K562 (cell line): Measurements from ENCODE around the gene IFIT5. TPM values are rescaled to one million over a fixed set of nuclear protein-coding genes. Genes with fewer than 3 reads are reported as not detected.

Source experiments
- ATF7 ChIP-seq: fragments of 450-650 bp; IDR thresholded peaks from 2 replicates; pipeline ENCODE4 v1.7.1; 2014; ENCODE audit warnings: mild to moderate bottlenecking, moderate library complexity
- BACH1 ChIP-seq: fragments of 200-800 bp; sonication (Bioruptor generic); IDR thresholded peaks from 2 replicates; pipeline ENCODE4 v1.6.1; 2016; ENCODE audit warnings: missing genetic modification characterization, missing compliant biosample characterization
- BDP1 ChIP-seq: IDR thresholded peaks from 3 replicates; pipeline ENCODE4 v1.6.1; 2011; ENCODE audit not compliant: insufficient read length, insufficient read depth
- C11orf30 ChIP-seq: fragments of 450-650 bp; IDR thresholded peaks from 2 replicates; pipeline ENCODE4 v1.6.1; 2016; ENCODE audit warnings: low read depth, mild to moderate bottlenecking
- CBFB ChIP-seq: sonication (generic); formaldehyde crosslinking; IDR thresholded peaks from 2 replicates; pipeline ENCODE4 v1.4.0; 2020; ENCODE audit warnings: mild to moderate bottlenecking, missing genetic modification reagents
- DEAF1 ChIP-seq: fragments of 450-650 bp; formaldehyde crosslinking; IDR thresholded peaks from 2 replicates; pipeline ENCODE4 v1.4.0; 2020; ENCODE audit warnings: mild to moderate bottlenecking, moderate library complexity
- ERF ChIP-seq: fragments of 450-650 bp; formaldehyde crosslinking; IDR thresholded peaks from 2 replicates; pipeline ENCODE4 v1.4.0; 2020; ENCODE audit warnings: mild to moderate bottlenecking, mixed read lengths
- ETV5 ChIP-seq: sonication (generic); formaldehyde crosslinking; IDR thresholded peaks from 2 replicates; pipeline ENCODE4 v1.4.0; 2020; ENCODE audit warnings: low read depth, mild to moderate bottlenecking, missing genetic modification reagents
- FOXO4 ChIP-seq: fragments of 450-650 bp; formaldehyde crosslinking; IDR thresholded peaks from 2 replicates; pipeline ENCODE4 v1.4.0; 2020; ENCODE audit warnings: mild to moderate bottlenecking, moderate library complexity
- MCM2 ChIP-seq: fragments of 450-650 bp; IDR thresholded peaks from 2 replicates; pipeline ENCODE4 v1.6.1; 2017; ENCODE audit warnings: low read depth, mild to moderate bottlenecking
- MCM3 ChIP-seq: fragments of 450-650 bp; IDR thresholded peaks from 2 replicates; pipeline ENCODE4 v1.6.1; 2016
- NR2C2 ChIP-seq, 2 experiments: fragments of 200-800 bp in 1 of 2; sonication (Bioruptor generic) in 1 of 2; sonication (generic) in 1 of 2; formaldehyde crosslinking in 1 of 2; IDR thresholded peaks; 2 replicates each; pipeline versions ENCODE4 v1.6.1 to v1.8.0; 2016 to 2022; ENCODE audit warnings: mild to moderate bottlenecking in 1 of 2, missing compliant biosample characterization in 1 of 2, missing genetic modification characterization in 1 of 2, missing genetic modification reagents in 1 of 2
- PATZ1 ChIP-seq: fragments of 250-450 bp; sonication (Bioruptor Pico); IDR thresholded peaks from 2 replicates; pipeline ENCODE4 v1.5.0; 2020; ENCODE audit warnings: mild to moderate bottlenecking, borderline replicate concordance
- SAFB2 ChIP-seq: fragments of 200-400 bp; formaldehyde crosslinking; IDR thresholded peaks from 2 replicates; pipeline ENCODE4 v1.6.1; 2018; ENCODE audit warnings: borderline replicate concordance, low read length, low read depth, moderate library complexity; ENCODE audit not compliant: severe bottlenecking
- SMARCA4 ChIP-seq: fragments of 450-650 bp; IDR thresholded peaks from 2 replicates; pipeline ENCODE4 v1.6.1; 2016
- SRSF3 ChIP-seq: fragments of 200-400 bp; formaldehyde crosslinking; IDR thresholded peaks from 2 replicates; pipeline ENCODE4 v1.6.1; 2016; ENCODE audit warnings: mild to moderate bottlenecking, low read length, moderate library complexity; ENCODE audit not compliant: insufficient read depth
- ZBTB7A ChIP-seq: IDR thresholded peaks from 2 replicates; pipeline ENCODE4 v1.6.1; 2011; ENCODE audit warnings: low read depth, mild to moderate bottlenecking, low read length, moderate library complexity, borderline replicate concordance; ENCODE audit not compliant: control insufficient read depth
- ZC3H11A ChIP-seq: IDR thresholded peaks from 2 replicates; pipeline ENCODE4 v1.6.1; 2012; ENCODE audit warnings: low read depth, low read length, improper control_type of control experiment
- ZNF124 ChIP-seq: sonication (generic); formaldehyde crosslinking; IDR thresholded peaks from 2 replicates; pipeline ENCODE4 v1.8.1; 2022; ENCODE audit warnings: missing genetic modification reagents
- polyA plus RNA-seq, 8 experiments: library from polyadenylated mRNA; depleted of rRNA in 4 of 8; stranded (reverse) in 5 of 8; unstranded in 3 of 8; fragments of >200 nt; fragmentation: Nextera tagmentation in 2 of 8; fragmentation: Illumina TruSeq in 1 of 8; extraction: Ambion mirVana in 2 of 8; extraction: Trizol in 1 of 8; gene quantifications; 2 replicates each; pipeline versions ENCODE4 v1.2.1 to v1.2.3, GENCODE V29; 2011 to 2014; ENCODE audit warnings: inconsistent platforms in 1 of 8, missing spikeins in 1 of 8
- total RNA-seq, 7 experiments: library from RNA; depleted of rRNA in 6 of 7; stranded (reverse); fragments of >200 nt in 6 of 7; fragmentation: Illumina TruSeq in 2 of 7; extraction: Trizol in 2 of 7; gene quantifications; 2 replicates each; pipeline versions ENCODE4 v1.2.1 to v1.2.3, GENCODE V29; 2011 to 2021; ENCODE audit warnings: low replicate concordance in 1 of 7
- TF ChIP-seq, protein P1 (sequence below): fragments of 250-450 bp; sonication (Bioruptor Pico); IDR thresholded peaks from 2 replicates; pipeline ENCODE4 v1.6.1; 2021; ENCODE audit warnings: mild to moderate bottlenecking
- TF ChIP-seq, protein P2 (sequence below): fragments of 250-450 bp; sonication (Bioruptor Pico); IDR thresholded peaks from 2 replicates; pipeline ENCODE4 v1.5.0; 2022; ENCODE audit warnings: mild to moderate bottlenecking

Gene IFIT5
- total and polyA plus RNA-seq, 9 of the 15 experiments (the other 6 are each of a cell fraction or from before 2014, with no cell fraction given): 0.04 to 0.11 (median 0.06) TPM; not detected in 5

- TF ChIP-seq SAFB2: no peak
- no peak for TF ChIP-seq SRSF3
- no peak for TF ChIP-seq NR2C2 (CRISPR knock-in tag; IDR thresholded peaks at IDR 0.05)
- no peak for TF ChIP-seq NR2C2 (tag; IDR thresholded peaks at IDR 0.05)
- TF ChIP-seq, protein P1, sequence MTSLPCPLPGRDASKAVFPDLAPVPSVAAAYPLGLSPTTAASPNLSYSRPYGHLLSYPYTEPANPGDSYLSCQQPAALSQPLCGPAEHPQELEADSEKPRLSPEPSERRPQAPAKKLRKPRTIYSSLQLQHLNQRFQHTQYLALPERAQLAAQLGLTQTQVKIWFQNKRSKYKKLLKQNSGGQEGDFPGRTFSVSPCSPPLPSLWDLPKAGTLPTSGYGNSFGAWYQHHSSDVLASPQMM (CRISPR knock-in tag): no peak
- TF ChIP-seq C11orf30: no peak
- TF ChIP-seq ETV5: no peak
- TF ChIP-seq MCM3: no peak
- no peak for TF ChIP-seq CBFB
- no peak for TF ChIP-seq ATF7
- no peak for TF ChIP-seq ZC3H11A
- TF ChIP-seq ZNF124: no peak
- TF ChIP-seq BDP1: no peak
- no peak for TF ChIP-seq FOXO4 (CRISPR knock-in tag)
- TF ChIP-seq SMARCA4: peak; percentile 35; the same call in 1 of the 2 replicates
- no peak for TF ChIP-seq DEAF1 (CRISPR knock-in tag)
- no peak for TF ChIP-seq MCM2
- no peak for TF ChIP-seq ZBTB7A
- TF ChIP-seq PATZ1 (CRISPR knock-in tag): no peak
- TF ChIP-seq, protein P2, sequence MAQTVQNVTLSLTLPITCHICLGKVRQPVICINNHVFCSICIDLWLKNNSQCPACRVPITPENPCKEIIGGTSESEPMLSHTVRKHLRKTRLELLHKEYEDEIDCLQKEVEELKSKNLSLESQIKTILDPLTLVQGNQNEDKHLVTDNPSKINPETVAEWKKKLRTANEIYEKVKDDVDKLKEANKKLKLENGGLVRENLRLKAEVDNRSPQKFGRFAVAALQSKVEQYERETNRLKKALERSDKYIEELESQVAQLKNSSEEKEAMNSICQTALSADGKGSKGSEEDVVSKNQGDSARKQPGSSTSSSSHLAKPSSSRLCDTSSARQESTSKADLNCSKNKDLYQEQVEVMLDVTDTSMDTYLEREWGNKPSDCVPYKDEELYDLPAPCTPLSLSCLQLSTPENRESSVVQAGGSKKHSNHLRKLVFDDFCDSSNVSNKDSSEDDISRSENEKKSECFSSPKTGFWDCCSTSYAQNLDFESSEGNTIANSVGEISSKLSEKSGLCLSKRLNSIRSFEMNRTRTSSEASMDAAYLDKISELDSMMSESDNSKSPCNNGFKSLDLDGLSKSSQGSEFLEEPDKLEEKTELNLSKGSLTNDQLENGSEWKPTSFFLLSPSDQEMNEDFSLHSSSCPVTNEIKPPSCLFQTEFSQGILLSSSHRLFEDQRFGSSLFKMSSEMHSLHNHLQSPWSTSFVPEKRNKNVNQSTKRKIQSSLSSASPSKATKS: no peak
- TF ChIP-seq BACH1 (tag): no peak
- TF ChIP-seq ERF (CRISPR knock-in tag): no peak
Measured at GRCh38 chr10:89371987-89372386, 42.4 kb upstream of the IFIT5 start (continued).
